Measurements from ENCODE around the gene KIR2DL3. TPM values are rescaled to one million over a fixed set of nuclear protein-coding genes. Genes with fewer than 3 reads are reported as not detected.

KIR2DL3 gene
- total and polyA plus RNA-seq, 2 of the 13 experiments (the other 11 are each of a cell fraction or from before 2014, with no cell fraction given) = not detected

DNA sequence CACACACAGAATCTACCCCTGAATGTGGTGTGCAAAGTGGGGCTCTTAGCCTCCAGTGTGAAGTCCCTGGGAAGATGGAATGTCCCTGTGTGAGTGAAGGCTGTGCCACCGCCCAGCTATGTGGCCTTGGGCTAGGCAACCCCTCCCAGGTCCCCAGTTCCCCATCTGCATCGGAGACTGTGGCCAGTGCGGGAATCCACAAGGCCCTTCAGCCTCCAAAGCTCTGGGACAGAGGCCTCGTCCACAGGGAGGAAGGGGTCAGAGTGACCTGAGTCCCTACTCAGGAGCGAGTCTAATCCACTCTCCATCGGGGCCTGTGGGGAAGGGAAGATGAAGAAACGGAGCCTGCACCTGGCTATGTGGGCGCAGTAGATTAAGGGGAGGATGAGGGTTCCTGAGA lies 33.4 kb upstream of the KIR2DL3 start:
- no peaks in the 10 kb centered on the region for H3K9me3 ChIP-seq (ENCODE audit: low read length)
- H3K4me2 ChIP-seq (ENCODE audit: low read depth, low read length) = no peak overlapping the region
- no peaks in the 10 kb centered on the region for H3K4me1 ChIP-seq (ENCODE audit: insufficient read depth, low read length)
- TF ChIP-seq, protein P1, sequence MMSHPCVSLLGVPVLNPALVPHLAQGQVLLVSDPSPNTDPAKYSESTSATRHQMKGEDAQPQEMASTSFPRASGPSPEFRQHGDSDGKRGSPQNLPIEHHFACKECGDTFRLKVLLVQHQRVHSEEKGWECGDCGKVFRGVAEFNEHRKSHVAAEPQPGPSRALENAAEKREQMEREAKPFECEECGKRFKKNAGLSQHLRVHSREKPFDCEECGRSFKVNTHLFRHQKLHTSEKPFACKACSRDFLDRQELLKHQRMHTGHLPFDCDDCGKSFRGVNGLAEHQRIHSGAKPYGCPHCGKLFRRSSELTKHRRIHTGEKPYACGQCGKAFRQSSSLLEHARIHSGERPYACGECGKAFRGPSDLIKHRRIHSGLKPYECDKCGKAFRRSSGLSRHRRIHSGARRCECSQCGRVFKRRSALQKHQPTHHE (CRISPR knock-in tag; IDR thresholded peaks at IDR 0.05; ENCODE audit: borderline replicate concordance) = no peak
- TF ChIP-seq SIX1 (CRISPR knock-in tag; IDR thresholded peaks at IDR 0.05; ENCODE audit: borderline replicate concordance) = no peak
- no peak for TF ChIP-seq ZNF501 (CRISPR knock-in tag; IDR thresholded peaks at IDR 0.05)
- no peak for TF ChIP-seq TGIF2 (CRISPR knock-in tag; IDR thresholded peaks at IDR 0.05)
- TF ChIP-seq, protein P2, sequence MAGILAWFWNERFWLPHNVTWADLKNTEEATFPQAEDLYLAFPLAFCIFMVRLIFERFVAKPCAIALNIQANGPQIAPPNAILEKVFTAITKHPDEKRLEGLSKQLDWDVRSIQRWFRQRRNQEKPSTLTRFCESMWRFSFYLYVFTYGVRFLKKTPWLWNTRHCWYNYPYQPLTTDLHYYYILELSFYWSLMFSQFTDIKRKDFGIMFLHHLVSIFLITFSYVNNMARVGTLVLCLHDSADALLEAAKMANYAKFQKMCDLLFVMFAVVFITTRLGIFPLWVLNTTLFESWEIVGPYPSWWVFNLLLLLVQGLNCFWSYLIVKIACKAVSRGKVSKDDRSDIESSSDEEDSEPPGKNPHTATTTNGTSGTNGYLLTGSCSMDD (CRISPR knock-in tag; IDR thresholded peaks at IDR 0.05) = no peak
- no peak for TF ChIP-seq ZNF329 (CRISPR knock-in tag; IDR thresholded peaks at IDR 0.05; ENCODE audit: low read depth)
- no peak for TF ChIP-seq ZSCAN9 (CRISPR knock-in tag; IDR thresholded peaks at IDR 0.05; ENCODE audit: borderline replicate concordance)
- TF ChIP-seq MIER3 (CRISPR knock-in tag; IDR thresholded peaks at IDR 0.05; ENCODE audit: borderline replicate concordance) = no peak
- TF ChIP-seq ZNF790 (CRISPR knock-in tag; IDR thresholded peaks at IDR 0.05; ENCODE audit: borderline replicate concordance) = no peak
- no peak for TF ChIP-seq ETV5 (CRISPR knock-in tag; IDR thresholded peaks at IDR 0.05; ENCODE audit: borderline replicate concordance)
- in situ Hi-C loops (cut with HindIII; ENCODE audit: extremely low pct_ligation_motif_present, low pct_unique_long_range_greater_than_20kb) (no loop called here), intact Hi-C loops (cut with micrococcal nuclease; ENCODE audit: unreplicated experiment) (no loop called here)
- WGBS (ENCODE audit: low lambda C conversion rate) = 2% methylated on average over 7 of the region's 8 CpGs
- DNase-seq (ENCODE audit: low spot score) (no peak), FAIRE-seq (no peak), ATAC-seq (no peak)
- H3K9ac ChIP-seq (ENCODE audit: insufficient read depth, low read depth, low read length) = no peak overlapping the region
- H4K20me1 ChIP-seq (ENCODE audit: insufficient read depth, low read length) = no peaks in the 10 kb centered on the region
- no peak overlapping the region for H3K27ac ChIP-seq (ENCODE audit: extremely low read length, insufficient read depth, low read length)
- no peaks in the 10 kb centered on the region for H3K36me3 ChIP-seq (replicated peaks in 1 of 2; ENCODE audit: control insufficient read depth in 1 of 2, insufficient read depth in 2 of 2, low read length in 2 of 2)
- POLR2A ChIA-PET = no interaction called here
- CTCF ChIA-PET (ENCODE audit: low intra/inter-chr PET ratio, low total read pairs) = no interaction called here
- peaks cover 0 to 6% of the 10 kb centered on the region in 2 experiments; a peak in 1 of 5 replicates for H3K27me3 ChIP-seq (ENCODE audit: control insufficient read depth in 1 of 2, insufficient read depth in 2 of 2, low read length in 2 of 2)
- no peak overlapping the region for H3K4me3 ChIP-seq (replicated peaks in 1 of 3; ENCODE audit: insufficient read depth in 1 of 3, low read depth in 2 of 3, low read length in 3 of 3)
- no peak overlapping the region for H2AFZ ChIP-seq (ENCODE audit: low read length)
- BruUV-seq (replicated peaks) = no TSS peak
- no peaks in the 10 kb centered on the region for H3K79me2 ChIP-seq (ENCODE audit: insufficient read depth, low read length)

Measured in HepG2 (cell line).